SK-N-SH treated with all-trans-retinoic acid at 6 μM for 48 hours (cell line): ENCODE measurements around the gene RNF224.

Experiments used
- ATAC-seq: fragments of 200-7000 bp; cut with Tn5 transposase; 3 replicates; pipeline ENCODE4 v1.9.1; 2020; ENCODE audit warnings: mild to moderate bottlenecking, moderate library complexity
- ARNTL ChIP-seq: fragments of 450-650 bp; formaldehyde crosslinking; IDR thresholded peaks from 2 replicates; pipeline ENCODE4 v1.5.0; 2020; ENCODE audit warnings: low read depth, mild to moderate bottlenecking, moderate library complexity, borderline replicate concordance
- BACH2 ChIP-seq: fragments of 250-450 bp; sonication (Bioruptor Pico); IDR thresholded peaks from 2 replicates; pipeline ENCODE4 v1.9.0; 2021; ENCODE audit warnings: mild to moderate bottlenecking, borderline replicate concordance
- CSDC2 ChIP-seq: fragments of 250-450 bp; sonication (Bioruptor Pico); IDR thresholded peaks from 2 replicates; pipeline ENCODE4 v1.5.0; 2020; ENCODE audit warnings: mild to moderate bottlenecking, moderate library complexity
- CSRNP3 ChIP-seq: fragments of 250-450 bp; sonication (Bioruptor Pico); IDR thresholded peaks from 2 replicates; pipeline ENCODE4 v1.5.1; 2021; ENCODE audit warnings: mild to moderate bottlenecking, moderate library complexity
- ESRRG ChIP-seq: fragments of 250-450 bp; sonication (Bioruptor Pico); IDR thresholded peaks from 2 replicates; pipeline ENCODE4 v1.6.1; 2021; ENCODE audit warnings: mild to moderate bottlenecking
- ISL1 ChIP-seq: fragments of 250-450 bp; sonication (Bioruptor Pico); IDR thresholded peaks from 2 replicates; pipeline ENCODE4 v2.1.2; 2022; ENCODE audit warnings: mild to moderate bottlenecking, moderate library complexity
- OSR1 ChIP-seq: fragments of 250-450 bp; sonication (Bioruptor Pico); IDR thresholded peaks from 2 replicates; pipeline ENCODE4 v1.8.0; 2022; ENCODE audit warnings: moderate library complexity, mild to moderate bottlenecking, inconsistent platforms
- PPARA ChIP-seq: fragments of 250-450 bp; sonication (Bioruptor Pico); IDR thresholded peaks from 2 replicates; pipeline ENCODE4 v1.5.0; 2020; ENCODE audit warnings: mild to moderate bottlenecking, borderline replicate concordance
- RARB ChIP-seq: fragments of 250-450 bp; sonication (Bioruptor Pico); IDR thresholded peaks from 2 replicates; pipeline ENCODE4 v1.8.0; 2021; ENCODE audit warnings: mild to moderate bottlenecking, moderate library complexity
- SNAI2 ChIP-seq: fragments of 250-450 bp; sonication (Bioruptor Pico); IDR thresholded peaks from 2 replicates; pipeline ENCODE4 v1.5.0; 2020; ENCODE audit warnings: mild to moderate bottlenecking, moderate library complexity
- TCF4 ChIP-seq: fragments of 250-450 bp; sonication (Bioruptor Pico); IDR thresholded peaks from 2 replicates; pipeline ENCODE4 v1.8.0; 2021; ENCODE audit warnings: mild to moderate bottlenecking, moderate library complexity, borderline replicate concordance
- TOX ChIP-seq: fragments of 250-450 bp; sonication (Bioruptor Pico); IDR thresholded peaks from 2 replicates; pipeline ENCODE4 v1.8.0; 2021; ENCODE audit warnings: mild to moderate bottlenecking, moderate library complexity, borderline replicate concordance
- ZC3H10 ChIP-seq: fragments of 250-450 bp; sonication (Bioruptor Pico); IDR thresholded peaks from 2 replicates; pipeline ENCODE4 v1.5.1; 2021; ENCODE audit warnings: mild to moderate bottlenecking, moderate library complexity
- ZFP3 ChIP-seq: fragments of 250-450 bp; sonication (Bioruptor Pico); IDR thresholded peaks from 2 replicates; pipeline ENCODE4 v1.5.0; 2020; ENCODE audit warnings: mild to moderate bottlenecking, moderate library complexity
- ZNF565 ChIP-seq: fragments of 450-650 bp; formaldehyde crosslinking; conservative IDR thresholded peaks from 2 replicates; pipeline ENCODE4 v1.5.0; 2020; ENCODE audit warnings: low read depth, mild to moderate bottlenecking, moderate library complexity
- ZNF70 ChIP-seq: fragments of 450-650 bp; formaldehyde crosslinking; IDR thresholded peaks from 2 replicates; pipeline ENCODE4 v1.5.0; 2020; ENCODE audit warnings: mild to moderate bottlenecking, moderate library complexity
- ZNF8 ChIP-seq: fragments of 450-650 bp; formaldehyde crosslinking; IDR thresholded peaks from 2 replicates; pipeline ENCODE4 v1.5.0; 2020; ENCODE audit warnings: mild to moderate bottlenecking, moderate library complexity
- TF ChIP-seq, protein P1 (sequence below): fragments of 250-450 bp; sonication (Bioruptor Pico); IDR thresholded peaks from 2 replicates; pipeline ENCODE4 v1.5.0; 2020; ENCODE audit warnings: mild to moderate bottlenecking, moderate library complexity
- TF ChIP-seq, protein P2 (sequence below): fragments of 250-450 bp; sonication (Bioruptor Pico); IDR thresholded peaks from 2 replicates; pipeline ENCODE4 v1.5.1; 2020; ENCODE audit warnings: low read depth, mild to moderate bottlenecking, moderate library complexity

Gene RNF224

GRCh38 chr9:137228506-137228967, 1.2 kb downstream of the RNF224 start (continued):
- TF ChIP-seq TOX (CRISPR knock-in tag) (no peak), CSDC2 (CRISPR knock-in tag) (no peak), TCF4 (no peak), RARB (CRISPR knock-in tag) (no peak), ZFP3 (CRISPR knock-in tag) (no peak), ZNF70 (CRISPR knock-in tag) (no peak), SNAI2 (CRISPR knock-in tag) (no peak), ZNF8 (no peak), ISL1 (CRISPR knock-in tag) (no peak)
- TF ChIP-seq, protein P1, sequence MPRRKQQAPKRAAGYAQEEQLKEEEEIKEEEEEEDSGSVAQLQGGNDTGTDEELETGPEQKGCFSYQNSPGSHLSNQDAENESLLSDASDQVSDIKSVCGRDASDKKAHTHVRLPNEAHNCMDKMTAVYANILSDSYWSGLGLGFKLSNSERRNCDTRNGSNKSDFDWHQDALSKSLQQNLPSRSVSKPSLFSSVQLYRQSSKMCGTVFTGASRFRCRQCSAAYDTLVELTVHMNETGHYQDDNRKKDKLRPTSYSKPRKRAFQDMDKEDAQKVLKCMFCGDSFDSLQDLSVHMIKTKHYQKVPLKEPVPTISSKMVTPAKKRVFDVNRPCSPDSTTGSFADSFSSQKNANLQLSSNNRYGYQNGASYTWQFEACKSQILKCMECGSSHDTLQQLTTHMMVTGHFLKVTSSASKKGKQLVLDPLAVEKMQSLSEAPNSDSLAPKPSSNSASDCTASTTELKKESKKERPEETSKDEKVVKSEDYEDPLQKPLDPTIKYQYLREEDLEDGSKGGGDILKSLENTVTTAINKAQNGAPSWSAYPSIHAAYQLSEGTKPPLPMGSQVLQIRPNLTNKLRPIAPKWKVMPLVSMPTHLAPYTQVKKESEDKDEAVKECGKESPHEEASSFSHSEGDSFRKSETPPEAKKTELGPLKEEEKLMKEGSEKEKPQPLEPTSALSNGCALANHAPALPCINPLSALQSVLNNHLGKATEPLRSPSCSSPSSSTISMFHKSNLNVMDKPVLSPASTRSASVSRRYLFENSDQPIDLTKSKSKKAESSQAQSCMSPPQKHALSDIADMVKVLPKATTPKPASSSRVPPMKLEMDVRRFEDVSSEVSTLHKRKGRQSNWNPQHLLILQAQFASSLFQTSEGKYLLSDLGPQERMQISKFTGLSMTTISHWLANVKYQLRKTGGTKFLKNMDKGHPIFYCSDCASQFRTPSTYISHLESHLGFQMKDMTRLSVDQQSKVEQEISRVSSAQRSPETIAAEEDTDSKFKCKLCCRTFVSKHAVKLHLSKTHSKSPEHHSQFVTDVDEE (CRISPR knock-in tag): no peak
- TF ChIP-seq, protein P2, sequence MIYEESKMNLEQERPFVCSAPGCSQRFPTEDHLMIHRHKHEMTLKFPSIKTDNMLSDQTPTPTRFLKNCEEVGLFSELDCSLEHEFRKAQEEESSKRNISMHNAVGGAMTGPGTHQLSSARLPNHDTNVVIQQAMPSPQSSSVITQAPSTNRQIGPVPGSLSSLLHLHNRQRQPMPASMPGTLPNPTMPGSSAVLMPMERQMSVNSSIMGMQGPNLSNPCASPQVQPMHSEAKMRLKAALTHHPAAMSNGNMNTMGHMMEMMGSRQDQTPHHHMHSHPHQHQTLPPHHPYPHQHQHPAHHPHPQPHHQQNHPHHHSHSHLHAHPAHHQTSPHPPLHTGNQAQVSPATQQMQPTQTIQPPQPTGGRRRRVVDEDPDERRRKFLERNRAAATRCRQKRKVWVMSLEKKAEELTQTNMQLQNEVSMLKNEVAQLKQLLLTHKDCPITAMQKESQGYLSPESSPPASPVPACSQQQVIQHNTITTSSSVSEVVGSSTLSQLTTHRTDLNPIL (CRISPR knock-in tag): no peak

DNA sequence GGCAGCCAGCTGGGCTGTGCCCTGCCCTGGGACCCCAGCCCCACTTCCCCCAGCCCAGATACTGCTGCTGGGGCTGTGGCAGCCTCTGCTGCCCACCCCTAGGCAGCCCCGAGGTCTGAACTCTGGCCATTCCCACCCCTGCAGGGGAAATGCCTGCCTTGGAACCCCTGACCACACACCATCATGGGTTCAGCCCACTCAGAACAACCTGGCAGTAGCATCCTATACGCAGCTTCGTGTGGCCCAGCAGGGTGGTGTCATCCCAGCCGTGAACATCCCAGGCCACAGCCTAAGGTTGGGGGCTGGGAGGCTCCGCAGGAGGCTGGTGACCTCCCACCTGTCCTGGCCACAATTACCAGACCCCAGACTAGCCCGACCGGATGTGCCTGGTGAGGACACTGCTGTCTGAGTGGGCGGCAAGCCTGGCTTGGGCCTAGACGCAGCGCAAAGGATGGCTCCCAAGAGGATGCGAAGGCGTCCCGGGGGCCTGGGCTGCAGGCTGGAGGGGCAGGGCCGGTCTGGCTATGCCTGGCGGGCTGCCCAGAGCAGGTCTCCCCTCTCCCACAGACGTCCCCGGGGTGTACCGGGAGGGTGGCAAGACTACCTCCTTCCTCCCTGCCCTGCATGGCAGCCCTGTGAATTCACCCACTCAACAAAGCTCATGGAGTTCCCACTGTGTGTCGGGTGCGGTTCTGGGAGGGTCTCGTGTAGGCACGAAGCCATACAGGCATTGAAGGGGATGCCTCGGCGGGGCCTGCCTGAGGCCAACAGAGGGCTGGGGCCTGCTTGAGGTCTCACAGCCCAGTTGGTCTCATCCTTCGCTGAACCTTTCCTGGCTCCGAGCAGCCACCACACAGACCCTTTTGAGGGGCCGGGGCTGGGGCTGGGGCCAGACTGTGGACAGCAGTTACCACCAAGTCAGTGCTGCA, 1.9 kb downstream of the RNF224 start:
- TF ChIP-seq BACH2: no peak
- no peak for TF ChIP-seq CSDC2 (CRISPR knock-in tag)
- TF ChIP-seq ARNTL (CRISPR knock-in tag): no peak
- no peak for TF ChIP-seq ZFP3 (CRISPR knock-in tag)
- TF ChIP-seq ESRRG (CRISPR knock-in tag): no peak
- no peak for TF ChIP-seq PPARA
- no peak for TF ChIP-seq ZC3H10 (CRISPR knock-in tag)
- no peak for TF ChIP-seq ZNF70 (CRISPR knock-in tag)
- TF ChIP-seq, protein P1 (CRISPR knock-in tag): no peak
- no peak for TF ChIP-seq ZNF565
- ATAC-seq: no peak

DNA sequence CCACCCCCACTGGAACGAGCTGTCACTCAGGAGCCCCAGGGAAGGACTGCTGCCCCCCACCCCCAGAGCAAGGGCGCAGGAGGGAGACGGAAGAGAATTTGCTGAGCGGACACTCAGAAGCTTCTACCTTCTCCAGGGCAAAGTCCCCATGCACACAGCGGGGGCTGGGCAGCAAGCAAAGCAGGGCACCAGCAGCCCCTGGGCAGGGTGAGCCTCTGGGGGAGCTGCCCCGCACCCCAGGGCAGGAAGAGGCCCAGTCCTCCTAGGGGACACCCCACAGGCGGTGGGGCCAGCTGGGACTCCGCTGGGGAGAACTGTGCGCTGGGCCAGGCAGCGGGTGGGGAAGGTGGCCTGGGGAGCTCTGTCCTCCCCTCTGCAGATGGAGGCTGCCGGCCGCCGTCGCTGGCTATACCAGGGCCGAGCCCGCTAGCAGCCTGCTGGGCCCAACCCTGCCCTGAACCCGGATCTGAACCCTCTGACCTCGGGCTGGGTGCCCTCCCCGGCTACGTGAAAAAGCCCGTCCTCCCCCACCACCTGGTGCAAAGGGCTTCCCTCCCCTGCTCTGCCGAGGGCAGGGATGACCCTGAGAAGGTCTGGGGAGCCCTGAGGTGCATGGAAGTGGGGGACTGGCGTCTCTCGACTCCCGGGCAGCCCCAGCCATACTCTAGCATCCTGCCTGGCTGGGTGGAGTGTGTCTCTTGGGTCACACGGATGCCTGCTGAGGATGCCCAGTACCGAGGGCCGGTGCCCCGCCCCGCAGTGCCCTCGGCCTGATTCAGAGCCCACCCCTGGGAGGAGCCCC, 2.8 kb downstream of the RNF224 start:
- no peak for TF ChIP-seq RARB (CRISPR knock-in tag)
- TF ChIP-seq OSR1 (CRISPR knock-in tag): no peak
- no peak for TF ChIP-seq CSRNP3 (CRISPR knock-in tag)
- no peak for TF ChIP-seq PPARA
- no peak for ATAC-seq
